ENCODE data around the gene DHRS7. TPM values are rescaled to one million over a fixed set of nuclear protein-coding genes. Genes with fewer than 3 reads are reported as not detected.

DHRS7 gene
- total and polyA plus RNA-seq, 2 experiments from 2014 or later: 55.0 to 88.9 TPM

- no peak overlapping the region for H3K4me2 ChIP-seq (ENCODE audit: unreplicated experiment)
- TF ChIP-seq EZH2phosphoT487 (IDR thresholded peaks at IDR 0.05; ENCODE audit: insufficient read depth, low read depth) (no peak), EZH2 (IDR thresholded peaks at IDR 0.05; ENCODE audit: insufficient read depth, poor library complexity, severe bottlenecking) (no peak)
- H3K9me3 ChIP-seq (ENCODE audit: low read depth): no peaks in the 10 kb centered on the region
- H3K79me2 ChIP-seq (ENCODE audit: insufficient read depth): no peaks in the 10 kb centered on the region
- no peak overlapping the region for H3K4me3 ChIP-seq
- no peaks in the 10 kb centered on the region for H3K9me2 ChIP-seq (ENCODE audit: insufficient read depth)
- H3K36me3 ChIP-seq (ENCODE audit: low read depth): no peaks in the 10 kb centered on the region
- H2AFZ ChIP-seq: no peak overlapping the region
- in situ Hi-C loops (cut with MboI): loop anchor here (25.0 kb wide), 1 partner anchor 541 kb away; no protein-coding TSS in a partner anchor
- 38 to 44% methylated on average over 1 of the region's 1 CpG for WGBS, 2 experiments (ENCODE audit: low coverage in 1 of 2, low lambda C conversion rate in 2 of 2, missing lambda C conversion rate in 2 of 2)
- H3K27ac ChIP-seq: no peak overlapping the region
- peaks cover 12% of the 10 kb centered on the region for H3K4me1 ChIP-seq (ENCODE audit: insufficient read depth)
- no peaks in the 10 kb centered on the region for H3F3A ChIP-seq (ENCODE audit: insufficient read depth)
- H3K9ac ChIP-seq: no peak overlapping the region
- H4K20me1 ChIP-seq (ENCODE audit: insufficient read depth): no peaks in the 10 kb centered on the region
- H3K27me3 ChIP-seq (replicated peaks; ENCODE audit: insufficient read depth): no peaks in the 10 kb centered on the region
- no peak for DNase-seq
Measured at GRCh38 chr14:60178164-60178563, 13.0 kb upstream of the DHRS7 start.

GRCh38 chr14:60175255-60175902 is 10.2 kb upstream of the DHRS7 start:
- Histone ChIP-seq H3K4me1 (ENCODE audit: insufficient read depth) (peaks cover 12% of the 10 kb centered on the region), H4K20me1 (ENCODE audit: insufficient read depth) (no peaks in the 10 kb centered on the region), H3K4me3 (no peak overlapping the region), H3K9me2 (ENCODE audit: insufficient read depth) (no peaks in the 10 kb centered on the region), H3F3A (ENCODE audit: insufficient read depth) (no peaks in the 10 kb centered on the region), H3K79me2 (ENCODE audit: insufficient read depth) (no peaks in the 10 kb centered on the region), H3K9ac (no peak overlapping the region), H3K27me3 (replicated peaks; ENCODE audit: insufficient read depth) (no peaks in the 10 kb centered on the region), H3K4me2 (ENCODE audit: unreplicated experiment) (no peak overlapping the region), H2AFZ (no peak overlapping the region), H3K36me3 (ENCODE audit: low read depth) (no peaks in the 10 kb centered on the region), H3K27ac (no peak overlapping the region), H3K9me3 (ENCODE audit: low read depth) (no peaks in the 10 kb centered on the region)
- in situ Hi-C loops (cut with MboI): loop anchor here (25.0 kb wide), 1 partner anchor 538 kb away; no protein-coding TSS in a partner anchor
- peak; percentile 13 for DNase-seq
- 70 to 93% methylated on average over 2 of the region's 2 CpGs for WGBS, 2 experiments (ENCODE audit: low coverage in 1 of 2, low lambda C conversion rate in 2 of 2, missing lambda C conversion rate in 2 of 2)
- TF ChIP-seq EZH2 (IDR thresholded peaks at IDR 0.05; ENCODE audit: insufficient read depth, poor library complexity, severe bottlenecking) (no peak), EZH2phosphoT487 (IDR thresholded peaks at IDR 0.05; ENCODE audit: insufficient read depth, low read depth) (no peak)

- TF ChIP-seq EZH2phosphoT487 (IDR thresholded peaks at IDR 0.05; ENCODE audit: insufficient read depth, low read depth): no peak
- no peak for TF ChIP-seq EZH2 (IDR thresholded peaks at IDR 0.05; ENCODE audit: insufficient read depth, poor library complexity, severe bottlenecking)
- no peaks in the 10 kb centered on the region for H3K27me3 ChIP-seq (replicated peaks; ENCODE audit: insufficient read depth)
- H3K4me3 ChIP-seq: no peak overlapping the region
- H3K9me2 ChIP-seq (ENCODE audit: insufficient read depth): no peaks in the 10 kb centered on the region
- no peak overlapping the region for H3K27ac ChIP-seq
- no peaks in the 10 kb centered on the region for H3K9me3 ChIP-seq (ENCODE audit: low read depth)
- WGBS, 2 experiments (ENCODE audit: low coverage in 1 of 2, low lambda C conversion rate in 2 of 2, missing lambda C conversion rate in 2 of 2): 55 to 65% methylated on average over 11 of the region's 11 CpGs
- H3K4me1 ChIP-seq (ENCODE audit: insufficient read depth): peaks cover 6% of the 10 kb centered on the region
- no peaks in the 10 kb centered on the region for H3K36me3 ChIP-seq (ENCODE audit: low read depth)
- in situ Hi-C loops (cut with MboI): loop anchor here (25.0 kb wide), 1 partner anchor 537 kb away; no protein-coding TSS in a partner anchor
- no peak overlapping the region for H2AFZ ChIP-seq
- H3F3A ChIP-seq (ENCODE audit: insufficient read depth): no peaks in the 10 kb centered on the region
- H4K20me1 ChIP-seq (ENCODE audit: insufficient read depth): no peaks in the 10 kb centered on the region
- no peaks in the 10 kb centered on the region for H3K79me2 ChIP-seq (ENCODE audit: insufficient read depth)
- no peak overlapping the region for H3K4me2 ChIP-seq (ENCODE audit: unreplicated experiment)
- no peak overlapping the region for H3K9ac ChIP-seq
- no peak for DNase-seq
Measured at GRCh38 chr14:60174352-60175254, 9.4 kb upstream of the DHRS7 start.

DNA sequence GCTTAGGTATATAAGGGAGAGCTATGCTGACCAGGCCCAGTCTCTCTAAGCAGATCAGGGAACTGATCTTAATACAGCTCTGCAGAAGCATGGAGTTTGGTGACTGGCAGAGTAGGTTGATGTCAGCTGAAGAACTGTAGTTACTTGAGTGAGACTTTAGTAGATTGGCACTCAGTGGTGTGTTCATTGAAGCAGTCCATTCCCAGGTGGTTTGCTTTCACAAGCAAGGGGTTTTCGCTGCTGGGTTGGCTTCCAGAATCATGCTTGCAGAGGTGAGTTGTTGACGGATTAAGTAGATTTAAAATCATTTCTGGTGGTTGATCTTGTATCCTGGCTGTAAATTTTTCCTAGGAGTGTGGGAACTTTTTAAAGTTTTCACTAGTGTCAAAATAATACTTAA is 6.5 kb upstream of the DHRS7 start:
- Histone ChIP-seq H3K36me3 (ENCODE audit: low read depth) (no peaks in the 10 kb centered on the region), H3K9me3 (ENCODE audit: low read depth) (no peaks in the 10 kb centered on the region), H3K9me2 (ENCODE audit: insufficient read depth) (no peaks in the 10 kb centered on the region), H4K20me1 (ENCODE audit: insufficient read depth) (no peaks in the 10 kb centered on the region), H3K4me1 (ENCODE audit: insufficient read depth) (no peaks in the 10 kb centered on the region), H3K4me2 (ENCODE audit: unreplicated experiment) (no peak overlapping the region), H3K27me3 (replicated peaks; ENCODE audit: insufficient read depth) (no peaks in the 10 kb centered on the region), H2AFZ (no peak overlapping the region), H3K9ac (no peak overlapping the region), H3F3A (ENCODE audit: insufficient read depth) (no peaks in the 10 kb centered on the region), H3K4me3 (no peak overlapping the region), H3K27ac (no peak overlapping the region), H3K79me2 (ENCODE audit: insufficient read depth) (no peaks in the 10 kb centered on the region)
- TF ChIP-seq EZH2 (IDR thresholded peaks at IDR 0.05; ENCODE audit: insufficient read depth, poor library complexity, severe bottlenecking) (no peak), EZH2phosphoT487 (IDR thresholded peaks at IDR 0.05; ENCODE audit: insufficient read depth, low read depth) (no peak)
- no peak for DNase-seq
- 76 to 82% methylated on average over 2 of the region's 2 CpGs for WGBS, 2 experiments (ENCODE audit: low coverage in 1 of 2, low lambda C conversion rate in 2 of 2, missing lambda C conversion rate in 2 of 2)
- in situ Hi-C loops (cut with MboI): no loop called here
